Naive thymus-derived CD4-positive, alpha-beta T cell (primary cell): ENCODE data around the gene TMC8. TPM values are rescaled to one million over a fixed set of nuclear protein-coding genes. Genes with fewer than 3 reads are reported as not detected.
A peak's percentile ranks its signal among the peaks of the same experiment; 100 is the strongest.
"Not testable (repeated sequence)": the region's sequence is repeated elsewhere in the genome, so short reads cannot be mapped to it uniquely, and the experiment has no call there.

ENCODE experiments used
- ATAC-seq: fragments of 150-1000 bp; cut with Tn5 transposase; 2 replicates; pipeline ENCODE4 v1.10.0; 2021; ENCODE audit warnings: mild to moderate bottlenecking, moderate library complexity
- CTCF ChIA-PET: fragments of 350-600 bp; sonication (Branson Sonifier 250); formaldehyde crosslinking; loops from one replicate; lab custom pipeline; 2021; ENCODE audit warnings: antibody characterized with exemption; lab: Charles Lee
- POLR2A ChIA-PET: fragments of 350-600 bp; sonication (Branson Sonifier 250); formaldehyde crosslinking; loops from one replicate; lab custom pipeline; 2021; ENCODE audit warnings: antibody characterized with exemption, inconsistent platforms; lab: Charles Lee
- DNase-seq, 9 donors: peaks; one replicate each; pipeline versions ENCODE4 v3.0.0 to v3.0.0-alpha.2; 2020 to 2022; ENCODE audit warnings: mixed read lengths in 1 of 9
- H3K27ac ChIP-seq: one replicate; pipeline ENCODE4 v1.7.0; 2013; ENCODE audit warnings: mild to moderate bottlenecking, low read depth, low read length, moderate library complexity
- H3K27me3 ChIP-seq, 2 donors: one replicate each; pipeline ENCODE4 v1.7.0; 2013; ENCODE audit warnings: low read length in 2 of 2, mild to moderate bottlenecking in 2 of 2, moderate library complexity in 2 of 2; ENCODE audit not compliant: control insufficient read depth in 2 of 2, insufficient read depth in 2 of 2
- H3K36me3 ChIP-seq, 3 experiments: 1 replicate in 2 of 3; 2 replicates in 1 of 3; pipeline ENCODE4 v1.7.0; 2013; ENCODE audit warnings: low read length in 3 of 3, mild to moderate bottlenecking in 3 of 3, moderate library complexity in 1 of 3; ENCODE audit not compliant: insufficient read depth in 3 of 3, control insufficient read depth in 2 of 3
- H3K4me1 ChIP-seq, 2 donors: one replicate each; pipeline ENCODE4 v1.7.0; 2013; ENCODE audit warnings: low read length in 2 of 2, mild to moderate bottlenecking in 2 of 2, moderate library complexity in 1 of 2; ENCODE audit not compliant: control insufficient read depth in 2 of 2, insufficient read depth in 2 of 2
- H3K4me3 ChIP-seq: 2 replicates; pipeline ENCODE4 v1.7.0; 2013; ENCODE audit warnings: mild to moderate bottlenecking, low read length
- H3K9me3 ChIP-seq, 3 experiments: 1 replicate in 2 of 3; 2 replicates in 1 of 3; pipeline ENCODE4 v1.7.0; 2013; ENCODE audit warnings: low read length in 3 of 3; ENCODE audit not compliant: control insufficient read depth in 2 of 3
- H3K27ac Mint-ChIP-seq, 9 donors: one replicate each; pipeline ENCODE4 v1.8.0; 2020 to 2022; ENCODE audit warnings: mixed read lengths in 9 of 9, mild to moderate bottlenecking in 8 of 9, moderate library complexity in 5 of 9, inconsistent platforms in 2 of 9
- H3K27me3 Mint-ChIP-seq, 5 donors: one replicate each; pipeline ENCODE4 v1.8.0; 2021 to 2022; ENCODE audit warnings: mixed read lengths in 5 of 5, mild to moderate bottlenecking in 1 of 5
- H3K36me3 Mint-ChIP-seq, 5 donors: one replicate each; pipeline ENCODE4 v1.8.0; 2020 to 2022; ENCODE audit warnings: mixed read lengths in 5 of 5, mild to moderate bottlenecking in 3 of 5, inconsistent platforms in 1 of 5
- H3K4me1 Mint-ChIP-seq, 7 donors: one replicate each; pipeline ENCODE4 v1.8.0; 2020 to 2022; ENCODE audit warnings: mixed read lengths in 7 of 7, mild to moderate bottlenecking in 3 of 7, inconsistent platforms in 1 of 7
- H3K4me3 Mint-ChIP-seq, 10 donors: one replicate each; pipeline ENCODE4 v1.8.0; 2020 to 2022; ENCODE audit warnings: mild to moderate bottlenecking in 10 of 10, mixed read lengths in 10 of 10, moderate library complexity in 6 of 10, inconsistent platforms in 2 of 10
- H3K9me3 Mint-ChIP-seq, 11 donors: one replicate each; pipeline ENCODE4 v1.8.0; 2020 to 2022; ENCODE audit warnings: mixed read lengths in 11 of 11, mild to moderate bottlenecking in 4 of 11, inconsistent platforms in 1 of 11, moderate library complexity in 1 of 11
- intact Hi-C, 2 donors: fragments of 100-400 bp; cut with micrococcal nuclease; formaldehyde crosslinking; loops; one replicate each; pipeline ENCODE4 v1.15.1; 2023
- polyA plus RNA-seq, 2 donors: library from polyadenylated mRNA; unstranded; fragments of 300-500 nt; fragmentation: Illumina TruSeq; gene quantifications; one replicate each; pipeline ENCODE4 v1.2.3, GENCODE V29; 2021
- total RNA-seq, 6 experiments: library from RNA in 5 of 6; stranded (reverse) in 5 of 6; gene quantifications; 1 replicate in 5 of 6; 2 replicates in 1 of 6; pipeline ENCODE4 v1.2.3 and lab custom pipeline; 2021 to 2026

Gene TMC8
- total and polyA plus RNA-seq, 7 experiments from 2014 or later: 94.4 to 593 (median 492) TPM

DNA sequence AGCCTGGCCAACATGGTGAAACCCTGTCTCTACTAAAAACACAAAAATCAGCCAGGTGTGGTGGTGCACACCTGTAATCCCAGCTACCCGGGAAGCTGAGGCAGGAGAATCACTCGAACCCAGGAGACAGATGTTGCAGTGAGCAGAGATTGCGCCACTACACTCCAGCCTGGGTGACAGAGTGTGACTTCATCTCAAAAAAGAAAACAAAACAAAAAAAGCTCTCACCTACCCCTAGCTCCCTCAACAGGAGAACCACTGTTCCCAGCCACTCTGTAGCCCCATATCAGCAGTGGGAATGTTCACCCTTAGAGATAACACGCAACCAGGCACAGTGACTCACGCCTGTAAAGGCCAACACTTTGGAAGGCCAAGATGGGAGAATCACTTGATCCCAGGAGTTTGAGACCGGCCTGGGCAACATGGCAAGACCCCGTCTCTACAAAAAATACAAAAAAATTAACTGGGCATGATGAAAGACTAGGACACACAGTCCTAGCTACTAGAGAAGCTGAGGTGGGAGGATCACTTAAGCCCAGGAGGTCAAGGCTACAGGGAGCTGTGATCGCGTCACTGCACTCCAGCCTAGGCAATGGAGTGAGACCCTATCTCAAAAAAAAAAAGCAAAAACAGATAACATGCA lies 5.4 kb downstream of the TMC8 start:
- no peaks in the 10 kb centered on the region for H3K27me3 ChIP-seq
- H3K4me1 ChIP-seq: peaks cover 54 to 68% of the 10 kb centered on the region in 2 donors
- no peaks in the 10 kb centered on the region for H3K9me3 ChIP-seq
- H3K27ac ChIP-seq: no peak overlapping the region
- no peak overlapping the region for H3K4me3 ChIP-seq
- peaks cover 58 to 73% (median 67%) of the 10 kb centered on the region in 7 donors for H3K4me1 Mint-ChIP-seq
- H3K36me3 Mint-ChIP-seq: peaks cover 8 to 51% (median 29%) of the 10 kb centered on the region in 5 donors
- peaks cover 0 to 9% (median 0%) of the 10 kb centered on the region in 11 donors for H3K9me3 Mint-ChIP-seq
- H3K27me3 Mint-ChIP-seq: no peaks in the 10 kb centered on the region
- intact Hi-C loops: loop anchor here in 1 of 2 donors (2.0 kb wide), 1 partner anchor 51 kb away; no protein-coding TSS in a partner anchor
- no peak for DNase-seq
- ChIA-PET POLR2A (interaction anchor here (0.6 to 27.3 kb wide), 9 partner anchors 4 to 208 kb away, joined by 3 to 898 read pairs (median 4); partner anchors contain the start of genes C17orf99, TMC6, TMC8 and TNRC6C), CTCF (interaction anchor here (0.6 to 6.3 kb wide), 11 partner anchors 10 to 116 kb away, joined by 3 to 59 read pairs (median 5); partner anchors contain the start of gene TMC6)
- H3K27ac Mint-ChIP-seq: peak overlapping the region; percentile 46 to 94 (median 80)
- ATAC-seq: no peak
- H3K4me3 Mint-ChIP-seq: peak overlapping the region; percentile 20 to 99 (median 64)
- peaks cover 26 to 77% (median 38%) of the 10 kb centered on the region in 3 experiments for H3K36me3 ChIP-seq

- Mint-ChIP-seq H3K27me3 (no peaks in the 10 kb centered on the region), H3K36me3 (peaks cover 8 to 48% (median 28%) of the 10 kb centered on the region in 5 donors), H3K4me3 (peak overlapping the region; percentile 11 to 90 (median 58)), H3K27ac (peak overlapping the region in 8 of 9 donors; percentile 55 to 92 (median 83)), H3K4me1 (peaks cover 64 to 84% (median 76%) of the 10 kb centered on the region in 7 donors), H3K9me3 (peaks cover 0 to 7% (median 0%) of the 10 kb centered on the region in 11 donors)
- Histone ChIP-seq H3K4me1 (peaks cover 52 to 81% of the 10 kb centered on the region in 2 donors), H3K27me3 (no peaks in the 10 kb centered on the region), H3K27ac (peak overlapping the region; percentile 54), H3K36me3 (peaks cover 26 to 80% (median 34%) of the 10 kb centered on the region in 3 experiments), H3K9me3 (no peaks in the 10 kb centered on the region), H3K4me3 (no peak overlapping the region)
- ATAC-seq: no peak
- ChIA-PET CTCF (interaction anchor here (1.0 to 6.3 kb wide), 5 partner anchors 12 to 39 kb away, joined by 3 to 59 read pairs (median 4); partner anchors contain the start of gene TMC6), POLR2A (interaction anchor here (1.0 to 27.3 kb wide), 8 partner anchors 3 to 118 kb away, joined by 3 to 898 read pairs (median 10); partner anchors contain the start of genes C17orf99, TMC6 and TMC8)
- intact Hi-C loops: loop anchor here in 1 of 2 donors (2.0 kb wide), 1 partner anchor 53 kb away; no protein-coding TSS in a partner anchor
- DNase-seq: peak in 4 of 9 donors; percentile 43 to 67 (median 50)
Observed at GRCh38 chr17:78137392-78138203, 7.0 kb downstream of the TMC8 start.

DNA sequence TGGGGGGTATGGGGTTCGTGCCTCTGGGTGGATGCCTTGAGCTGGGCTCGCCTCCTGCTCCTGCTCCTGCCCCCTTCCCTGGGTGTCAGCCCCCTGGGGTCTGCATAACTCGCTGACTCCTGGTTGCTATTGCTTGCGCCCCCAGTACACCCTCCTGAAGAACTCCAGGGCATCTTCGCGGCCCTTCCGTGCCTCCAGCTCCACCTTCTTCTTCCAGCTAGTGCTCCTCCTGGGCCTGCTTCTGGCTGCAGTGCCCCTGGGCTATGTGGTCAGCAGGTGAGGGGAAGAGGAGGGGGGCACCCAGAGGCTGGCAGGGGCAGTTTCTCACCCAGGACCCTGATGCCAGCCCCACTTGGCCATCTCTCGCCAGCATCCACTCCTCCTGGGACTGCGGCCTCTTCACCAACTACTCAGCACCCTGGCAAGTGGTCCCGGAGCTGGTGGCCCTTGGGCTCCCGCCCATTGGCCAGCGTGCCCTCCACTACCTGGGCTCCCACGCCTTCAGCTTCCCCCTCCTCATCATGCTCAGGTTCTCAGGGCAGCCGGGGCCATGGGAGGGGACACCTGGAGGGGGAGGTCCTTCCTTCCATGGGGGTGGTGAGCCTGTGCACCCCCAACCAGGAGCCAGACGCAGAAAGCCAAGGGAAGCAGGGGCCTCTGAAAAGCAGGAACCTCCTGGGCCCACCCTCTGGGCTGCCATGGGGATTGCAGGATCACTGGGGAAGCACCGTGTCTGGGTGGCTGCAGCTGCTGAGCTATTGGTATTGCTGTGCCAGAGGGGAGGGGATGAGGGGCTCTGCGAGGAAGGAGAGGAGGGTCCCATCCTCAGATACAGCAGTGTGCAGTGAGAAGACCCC lies 7.9 kb downstream of the TMC8 start:
- no peaks in the 10 kb centered on the region for H3K9me3 ChIP-seq
- Mint-ChIP-seq H3K36me3 (peaks cover 8 to 43% (median 25%) of the 10 kb centered on the region in 5 donors), H3K4me1 (peaks cover 63 to 89% (median 77%) of the 10 kb centered on the region in 7 donors), H3K4me3 (peak overlapping the region in 5 of 10 donors; percentile 20 to 90 (median 54)), H3K27me3 (no peaks in the 10 kb centered on the region), H3K27ac (peak overlapping the region in 8 of 9 donors; percentile 20 to 91 (median 75)), H3K9me3 (peaks cover 0 to 7% (median 0%) of the 10 kb centered on the region in 11 donors)
- ChIA-PET POLR2A (interaction anchor here (1.0 to 27.3 kb wide), 7 partner anchors 2 to 117 kb away, joined by 3 to 898 read pairs (median 13); partner anchors contain the start of genes C17orf99, TMC6 and TMC8), CTCF (interaction anchor here (1.0 to 6.3 kb wide), 6 partner anchors 12 to 38 kb away, joined by 3 to 59 read pairs (median 4); partner anchors contain the start of gene TMC6)
- H3K4me3 ChIP-seq: no peak overlapping the region
- peak overlapping the region; percentile 54 for H3K27ac ChIP-seq
- peaks cover 44 to 76% of the 10 kb centered on the region in 2 donors for H3K4me1 ChIP-seq
- ATAC-seq: no peak
- intact Hi-C loops: no loop called here
- DNase-seq: peak in 1 of 9 donors; percentile 9
- H3K27me3 ChIP-seq: no peaks in the 10 kb centered on the region
- peaks cover 26 to 74% (median 26%) of the 10 kb centered on the region in 3 experiments for H3K36me3 ChIP-seq

DNA sequence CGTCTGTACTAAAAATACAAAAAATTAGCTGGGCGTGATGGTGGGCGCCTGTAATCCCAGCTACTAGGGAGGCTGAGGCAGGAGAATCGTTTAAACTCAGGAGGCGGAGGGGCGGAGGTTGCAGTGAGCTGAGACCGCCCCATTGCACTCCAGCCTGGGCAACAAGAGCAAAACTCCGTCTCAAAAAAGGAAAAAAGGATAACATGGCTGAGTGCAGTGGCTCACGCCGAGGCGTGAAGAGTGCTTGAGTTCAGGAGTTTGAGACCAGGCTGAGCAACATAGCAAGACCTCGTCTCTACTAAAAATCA lies 9.2 kb downstream of the TMC8 start:
- intact Hi-C loops: loop anchor here (1.0 to 10.0 kb wide), 6 partner anchors 10 to 75 kb away; partner anchors contain the start of genes BIRC5 (in 2 of the 2), SYNGR2 (in 2 of the 2), TMC8 (in 2 of the 2) and AFMID (in 1 of the 2)
- H3K36me3 Mint-ChIP-seq: peaks cover 0 to 33% (median 16%) of the 10 kb centered on the region in 5 donors
- Histone ChIP-seq H3K27ac (peak overlapping the region; percentile 45), H3K4me1 (peaks cover 30 to 76% of the 10 kb centered on the region in 2 donors), H3K36me3 (peaks cover 17 to 60% (median 21%) of the 10 kb centered on the region in 3 experiments)
- H3K9me3 ChIP-seq, ATAC-seq, DNase-seq, H3K27me3 ChIP-seq, H3K4me3 ChIP-seq, H3K27me3 Mint-ChIP-seq, H3K9me3 Mint-ChIP-seq: not testable (repeated sequence)
- H3K4me3 Mint-ChIP-seq: peak overlapping the region; percentile 34 to 75 (median 64)
- peak overlapping the region; percentile 68 to 96 (median 87) for H3K27ac Mint-ChIP-seq
- CTCF ChIA-PET: interaction anchor here (0.9 to 1.5 kb wide), 5 partner anchors 10 to 34 kb away, joined by 3 to 6 read pairs (median 4); partner anchors contain the start of gene TMC8
- peaks cover 59 to 85% (median 77%) of the 10 kb centered on the region in 7 donors for H3K4me1 Mint-ChIP-seq
- POLR2A ChIA-PET: interaction anchor here (0.6 to 27.3 kb wide), 11 partner anchors 1 to 181 kb away, joined by 3 to 898 read pairs (median 4); partner anchors contain the start of genes C17orf99, TMC6, TMC8 and TNRC6C
